DOHH2 (cell line): ENCODE results near the gene ADGRB3.

Experiments used
- EZH2phosphoT487 ChIP-seq: fragments of 200-600 bp; sonication (generic); IDR thresholded peaks from 2 replicates; pipeline ENCODE4 v1.6.1; 2017; ENCODE audit warnings: borderline replicate concordance, mild to moderate bottlenecking, antibody characterized with exemption, low read length, moderate library complexity, mixed read lengths
- TF ChIP-seq, protein P1 (sequence below): fragments of 200-600 bp; sonication (generic); IDR thresholded peaks from one replicate; pipeline ENCODE4 v1.5.1; 2014; ENCODE audit warnings: antibody characterized with exemption, mild to moderate bottlenecking, low read depth, low read length; ENCODE audit not compliant: poor library complexity, severe bottlenecking

DNA sequence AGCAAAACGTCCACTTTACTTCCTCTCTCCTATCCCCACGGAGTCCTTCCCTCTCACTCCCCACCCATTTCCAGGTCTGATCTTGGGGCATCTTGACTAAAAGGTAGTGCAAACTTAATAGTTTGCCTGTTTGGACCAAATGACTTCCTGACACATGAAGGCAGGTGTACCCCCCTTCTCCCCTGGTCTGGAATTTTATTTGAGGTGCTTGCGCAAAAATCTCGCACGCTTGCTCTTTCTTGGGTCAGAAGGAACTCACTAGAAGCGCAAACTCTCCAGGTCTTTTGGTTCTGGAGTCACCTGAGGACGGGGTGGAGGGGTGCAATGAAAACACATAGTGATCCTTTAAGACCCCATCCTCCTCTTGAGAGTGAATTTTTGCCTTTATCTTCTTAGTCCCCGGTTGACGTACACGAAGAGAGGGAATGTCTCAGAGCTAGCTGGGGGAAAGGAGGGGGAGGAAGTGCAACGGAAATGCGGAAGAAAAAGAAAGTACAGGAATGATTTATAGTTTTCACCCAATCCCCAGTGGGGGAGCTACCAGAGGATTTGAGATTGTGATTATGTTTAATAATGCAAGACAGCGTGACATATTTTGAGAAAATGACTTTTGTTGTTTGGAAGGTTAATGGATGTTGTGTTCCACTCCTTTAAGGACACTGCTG, 4.9 kb downstream of the ADGRB3 start:
- TF ChIP-seq, protein P1, sequence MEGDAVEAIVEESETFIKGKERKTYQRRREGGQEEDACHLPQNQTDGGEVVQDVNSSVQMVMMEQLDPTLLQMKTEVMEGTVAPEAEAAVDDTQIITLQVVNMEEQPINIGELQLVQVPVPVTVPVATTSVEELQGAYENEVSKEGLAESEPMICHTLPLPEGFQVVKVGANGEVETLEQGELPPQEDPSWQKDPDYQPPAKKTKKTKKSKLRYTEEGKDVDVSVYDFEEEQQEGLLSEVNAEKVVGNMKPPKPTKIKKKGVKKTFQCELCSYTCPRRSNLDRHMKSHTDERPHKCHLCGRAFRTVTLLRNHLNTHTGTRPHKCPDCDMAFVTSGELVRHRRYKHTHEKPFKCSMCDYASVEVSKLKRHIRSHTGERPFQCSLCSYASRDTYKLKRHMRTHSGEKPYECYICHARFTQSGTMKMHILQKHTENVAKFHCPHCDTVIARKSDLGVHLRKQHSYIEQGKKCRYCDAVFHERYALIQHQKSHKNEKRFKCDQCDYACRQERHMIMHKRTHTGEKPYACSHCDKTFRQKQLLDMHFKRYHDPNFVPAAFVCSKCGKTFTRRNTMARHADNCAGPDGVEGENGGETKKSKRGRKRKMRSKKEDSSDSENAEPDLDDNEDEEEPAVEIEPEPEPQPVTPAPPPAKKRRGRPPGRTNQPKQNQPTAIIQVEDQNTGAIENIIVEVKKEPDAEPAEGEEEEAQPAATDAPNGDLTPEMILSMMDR = no peak
- TF ChIP-seq EZH2phosphoT487 = no peak
